Immature natural killer cell (primary cell): ENCODE results near the gene EGFR. TPM values are rescaled to one million over a fixed set of nuclear protein-coding genes. Genes with fewer than 3 reads are reported as not detected.

Experiments used
- DNase-seq, 3 donors: peaks; one replicate each; pipeline ENCODE4 v3.0.0; 2022; ENCODE audit warnings: mixed read lengths in 1 of 3
- H3K27ac Mint-ChIP-seq, 6 donors: one replicate each; pipeline ENCODE4 v1.8.0; 2020; ENCODE audit warnings: mixed read lengths in 6 of 6, mild to moderate bottlenecking in 5 of 6, inconsistent platforms in 4 of 6, moderate library complexity in 3 of 6
- H3K27me3 Mint-ChIP-seq, 3 donors: one replicate each; pipeline ENCODE4 v1.8.0; 2020 to 2021; ENCODE audit warnings: low read depth in 3 of 3, mild to moderate bottlenecking in 3 of 3, mixed read lengths in 3 of 3, moderate library complexity in 3 of 3, inconsistent platforms in 1 of 3
- H3K36me3 Mint-ChIP-seq, 3 donors: one replicate each; pipeline ENCODE4 v1.8.0; 2020; ENCODE audit warnings: mixed read lengths in 3 of 3, inconsistent platforms in 2 of 3, mild to moderate bottlenecking in 2 of 3
- H3K4me1 Mint-ChIP-seq, 2 donors: one replicate each; pipeline ENCODE4 v1.8.0; 2020; ENCODE audit warnings: inconsistent platforms in 2 of 2, mild to moderate bottlenecking in 2 of 2, mixed read lengths in 2 of 2, moderate library complexity in 1 of 2
- H3K4me3 Mint-ChIP-seq, 5 donors: one replicate each; pipeline ENCODE4 v1.8.0; 2020; ENCODE audit warnings: mild to moderate bottlenecking in 5 of 5, mixed read lengths in 5 of 5, inconsistent platforms in 3 of 5, moderate library complexity in 3 of 5
- H3K9me3 Mint-ChIP-seq, 6 donors: one replicate each; pipeline ENCODE4 v1.8.0; 2020; ENCODE audit warnings: mild to moderate bottlenecking in 6 of 6, mixed read lengths in 6 of 6, inconsistent platforms in 4 of 6, moderate library complexity in 3 of 6
- polyA plus RNA-seq, 3 donors: library from polyadenylated mRNA; unstranded; fragments of 300-500 nt; fragmentation: Illumina TruSeq; gene quantifications; one replicate each; pipeline ENCODE4 v1.2.3, GENCODE V29; 2021

Gene EGFR
- polyA plus RNA-seq, 3 donors from 2014 or later: not detected

DNA sequence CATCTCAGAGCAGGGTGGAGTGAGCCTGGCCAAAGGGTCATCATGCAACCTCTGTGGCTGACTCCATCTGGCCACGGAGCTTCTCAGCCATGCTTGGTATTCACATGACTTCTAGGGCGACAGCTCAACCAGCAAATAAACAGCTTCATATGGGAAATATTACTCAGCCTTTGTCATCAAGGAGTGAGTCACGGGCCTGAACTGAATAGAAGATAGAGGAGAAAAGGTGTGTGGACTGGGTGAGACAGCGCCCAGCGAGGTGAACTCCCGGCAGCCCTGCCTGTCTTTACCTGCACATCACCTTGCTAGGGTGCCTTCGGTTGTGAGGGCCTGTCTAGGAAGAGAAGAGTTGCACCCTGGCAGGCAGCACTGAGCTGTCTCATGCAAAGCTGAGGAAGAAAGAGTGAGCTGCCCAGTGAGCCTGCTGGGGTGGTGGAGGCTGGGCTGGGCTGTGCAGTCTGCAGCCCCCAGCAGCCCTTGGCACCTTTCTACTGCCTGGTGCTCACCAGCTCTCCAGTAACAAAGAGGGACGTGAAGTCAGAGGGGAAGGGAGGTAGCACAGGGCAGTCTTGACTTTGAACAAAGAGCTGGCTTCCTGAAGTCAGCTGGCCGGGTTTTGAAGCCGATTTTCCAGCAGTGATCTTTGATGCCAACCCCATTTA lies 114.2 kb downstream of the EGFR start:
- H3K27ac Mint-ChIP-seq: no peak overlapping the region
- H3K4me3 Mint-ChIP-seq: no peak overlapping the region
- DNase-seq: no peak
- H3K27me3 Mint-ChIP-seq: peaks cover 0 to 5% (median 0%) of the 10 kb centered on the region in 3 donors
- H3K4me1 Mint-ChIP-seq: no peaks in the 10 kb centered on the region
- no peaks in the 10 kb centered on the region for H3K36me3 Mint-ChIP-seq
- H3K9me3 Mint-ChIP-seq: peaks cover 0 to 2% (median 0%) of the 10 kb centered on the region in 6 donors

- Mint-ChIP-seq H3K4me3 (no peak overlapping the region), H3K9me3 (peaks cover 0 to 5% (median 3%) of the 10 kb centered on the region in 6 donors), H3K36me3 (peaks cover 0 to 2% (median 2%) of the 10 kb centered on the region in 3 donors), H3K4me1 (no peaks in the 10 kb centered on the region), H3K27me3 (peaks cover 2 to 3% (median 3%) of the 10 kb centered on the region in 3 donors), H3K27ac (no peak overlapping the region)
- no peak for DNase-seq
Observed at GRCh38 chr7:55133630-55134358, 115.0 kb downstream of the EGFR start.

DNA sequence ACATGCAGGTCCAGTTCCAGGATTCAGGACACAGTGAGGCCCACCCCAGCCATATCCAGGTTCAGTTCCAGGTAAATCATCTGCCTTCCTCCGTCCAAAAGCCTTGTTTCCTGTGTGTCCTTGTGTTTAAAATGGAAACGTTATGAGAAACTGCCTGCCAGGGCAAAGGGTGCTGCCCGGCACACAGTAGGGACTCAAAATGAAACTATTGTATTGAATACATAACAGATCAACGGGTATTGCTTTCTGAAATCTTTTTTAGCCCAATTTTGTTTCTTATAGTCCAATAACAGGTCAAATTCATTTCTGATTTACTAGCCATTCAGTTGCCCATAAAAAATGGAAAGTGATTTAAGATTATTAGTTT lies 115.5 kb downstream of the EGFR start:
- DNase-seq: no peak
- Mint-ChIP-seq H3K9me3 (peaks cover 0 to 11% (median 4%) of the 10 kb centered on the region in 6 donors), H3K36me3 (peaks cover 0 to 4% (median 3%) of the 10 kb centered on the region in 3 donors), H3K4me1 (no peaks in the 10 kb centered on the region), H3K27me3 (peaks cover 2 to 3% (median 3%) of the 10 kb centered on the region in 3 donors), H3K4me3 (no peak overlapping the region), H3K27ac (no peak overlapping the region)

- Mint-ChIP-seq H3K4me1 (no peaks in the 10 kb centered on the region), H3K27me3 (peaks cover 0 to 3% (median 3%) of the 10 kb centered on the region in 3 donors), H3K9me3 (peaks cover 0 to 11% (median 4%) of the 10 kb centered on the region in 6 donors), H3K36me3 (peaks cover 0 to 4% (median 3%) of the 10 kb centered on the region in 3 donors), H3K27ac (no peak overlapping the region), H3K4me3 (no peak overlapping the region)
- DNase-seq: no peak
Observed at GRCh38 chr7:55134786-55135185, 116.0 kb downstream of the EGFR start.

- no peak for DNase-seq
- H3K4me1 Mint-ChIP-seq: no peaks in the 10 kb centered on the region
- peaks cover 0 to 3% (median 3%) of the 10 kb centered on the region in 3 donors for H3K27me3 Mint-ChIP-seq
- no peak overlapping the region for H3K27ac Mint-ChIP-seq
- peaks cover 0 to 4% (median 3%) of the 10 kb centered on the region in 3 donors for H3K36me3 Mint-ChIP-seq
- H3K4me3 Mint-ChIP-seq: no peak overlapping the region
- H3K9me3 Mint-ChIP-seq: peaks cover 0 to 11% (median 4%) of the 10 kb centered on the region in 6 donors
Observed at GRCh38 chr7:55135462-55135861, 116.6 kb downstream of the EGFR start.

DNA sequence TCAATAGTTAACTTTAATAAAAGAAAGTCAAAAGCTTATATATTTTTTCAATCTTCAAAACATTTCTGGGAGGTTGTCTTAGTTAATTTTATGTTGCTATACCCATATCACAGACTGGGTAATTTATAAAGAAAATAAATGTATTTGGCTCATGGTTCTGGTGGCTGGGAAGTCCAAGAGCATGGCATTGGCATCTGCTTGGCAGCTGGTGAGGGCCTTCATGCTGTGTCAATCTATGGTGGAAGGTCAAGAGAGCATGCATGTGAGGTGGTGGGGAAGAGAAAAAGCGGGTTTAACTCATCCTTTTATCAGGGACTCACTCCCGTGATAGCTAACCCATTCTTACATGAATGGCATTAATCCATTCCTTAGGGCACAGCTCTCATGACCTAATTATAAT lies 119.8 kb downstream of the EGFR start:
- Mint-ChIP-seq H3K4me1 (no peaks in the 10 kb centered on the region), H3K27me3 (peaks cover 0 to 5% (median 3%) of the 10 kb centered on the region in 3 donors), H3K4me3 (no peak overlapping the region), H3K9me3 (peaks cover 0 to 11% (median 4%) of the 10 kb centered on the region in 6 donors), H3K27ac (no peak overlapping the region), H3K36me3 (peaks cover 0 to 4% (median 3%) of the 10 kb centered on the region in 3 donors)
- DNase-seq: no peak

DNA sequence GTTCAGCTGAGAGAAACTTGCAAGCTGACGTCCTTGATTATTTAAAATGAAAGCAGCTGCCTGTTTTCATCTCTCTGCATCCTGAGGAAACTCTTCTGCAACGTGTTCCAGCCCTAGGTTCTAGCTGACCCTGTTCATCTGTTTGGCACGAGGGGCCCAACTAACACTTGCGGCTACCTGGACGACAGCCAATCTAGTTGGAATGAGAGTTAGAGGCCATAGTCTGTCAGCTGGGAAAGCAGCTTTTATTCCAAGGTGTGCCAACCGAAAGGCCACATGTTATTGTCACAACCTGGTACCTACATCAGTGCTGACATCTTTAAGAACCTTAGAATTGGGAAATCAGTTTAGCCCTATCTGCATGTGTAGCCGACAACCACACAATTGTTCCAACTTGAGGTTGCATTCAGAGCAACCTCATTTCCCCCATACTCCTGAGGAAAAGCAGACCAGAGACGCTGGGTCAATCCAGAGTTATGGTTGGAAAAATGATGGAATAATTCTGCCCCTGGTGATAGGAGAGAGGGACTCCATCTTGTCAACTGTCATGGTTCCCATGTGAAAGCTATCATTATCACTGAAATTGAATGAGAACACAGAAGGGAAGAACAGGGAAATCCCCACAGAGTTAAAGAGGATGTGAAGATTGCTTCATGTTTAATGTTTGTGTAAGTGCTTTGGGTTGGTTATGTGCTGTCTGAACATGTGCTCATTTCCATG lies 121.6 kb downstream of the EGFR start:
- Mint-ChIP-seq H3K36me3 (peaks cover 0 to 4% (median 3%) of the 10 kb centered on the region in 3 donors), H3K4me1 (no peaks in the 10 kb centered on the region), H3K27me3 (peaks cover 1 to 9% (median 3%) of the 10 kb centered on the region in 3 donors), H3K9me3 (peaks cover 0 to 11% (median 4%) of the 10 kb centered on the region in 6 donors), H3K27ac (no peak overlapping the region), H3K4me3 (no peak overlapping the region)
- DNase-seq: no peak

GRCh38 chr7:55140941-55141278 lies 122.1 kb downstream of the EGFR start:
- H3K36me3 Mint-ChIP-seq: peaks cover 0 to 4% (median 3%) of the 10 kb centered on the region in 3 donors
- peaks cover 1 to 14% (median 3%) of the 10 kb centered on the region in 3 donors for H3K27me3 Mint-ChIP-seq
- H3K9me3 Mint-ChIP-seq: peaks cover 0 to 11% (median 4%) of the 10 kb centered on the region in 6 donors
- no peak for DNase-seq
- no peaks in the 10 kb centered on the region for H3K4me1 Mint-ChIP-seq
- no peak overlapping the region for H3K4me3 Mint-ChIP-seq
- H3K27ac Mint-ChIP-seq: no peak overlapping the region

- DNase-seq: no peak
- H3K27ac Mint-ChIP-seq: no peak overlapping the region
- H3K4me1 Mint-ChIP-seq: no peaks in the 10 kb centered on the region
- peaks cover 0 to 11% (median 4%) of the 10 kb centered on the region in 6 donors for H3K9me3 Mint-ChIP-seq
- H3K4me3 Mint-ChIP-seq: no peak overlapping the region
- H3K27me3 Mint-ChIP-seq: peaks cover 1 to 22% (median 3%) of the 10 kb centered on the region in 3 donors
- peaks cover 0 to 4% (median 3%) of the 10 kb centered on the region in 3 donors for H3K36me3 Mint-ChIP-seq
Observed at GRCh38 chr7:55142919-55143600, 124.2 kb downstream of the EGFR start.

DNA sequence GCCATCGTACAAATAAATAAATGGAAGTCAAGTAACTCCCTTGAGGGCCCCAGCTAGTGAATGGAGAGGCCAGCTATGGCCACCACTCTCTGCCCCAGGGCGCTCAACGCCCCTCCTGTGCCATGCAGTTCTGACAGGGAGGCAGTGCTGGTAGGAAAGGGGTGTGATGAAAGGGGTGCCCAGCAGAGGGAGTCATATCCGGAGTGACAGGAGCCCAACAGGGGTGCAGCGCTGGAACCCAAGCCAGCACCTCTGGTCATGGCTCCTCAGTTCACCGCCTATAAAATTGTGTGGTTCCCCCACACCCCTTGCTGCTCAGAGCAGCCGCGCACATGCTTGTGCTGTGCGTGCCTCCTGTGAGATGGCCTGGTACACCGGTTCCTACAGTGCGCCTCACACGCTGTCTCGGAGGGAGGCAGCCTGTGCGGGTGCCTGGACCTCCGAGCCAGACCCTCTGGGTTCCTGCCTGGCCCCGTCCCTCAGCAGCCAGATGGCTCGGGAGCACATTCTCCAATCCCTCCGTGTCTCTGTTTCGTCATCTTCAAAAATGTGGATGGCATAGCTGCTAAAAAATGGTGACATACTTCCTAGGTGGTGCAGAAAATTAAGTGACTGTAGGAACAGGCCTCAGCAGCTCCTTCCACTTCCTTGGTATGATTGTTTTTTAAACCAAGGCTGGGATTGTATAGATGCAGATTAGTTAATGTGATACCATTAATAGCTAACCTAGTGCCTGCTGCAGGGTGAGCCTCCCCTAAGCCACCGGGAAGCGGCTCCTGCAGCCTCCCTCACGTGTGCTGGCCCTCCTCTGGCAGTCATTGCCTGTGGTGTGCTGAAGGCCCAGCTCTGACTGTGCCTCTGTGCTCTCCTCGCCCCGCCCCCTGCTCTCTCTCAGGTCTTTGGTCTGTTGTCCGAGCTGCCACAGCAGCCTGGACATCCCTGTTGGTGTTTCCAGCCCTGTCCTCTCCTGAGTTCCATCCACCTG lies 125.8 kb downstream of the EGFR start:
- Mint-ChIP-seq H3K36me3 (no peaks in the 10 kb centered on the region), H3K4me1 (peaks cover 0 to 5% of the 10 kb centered on the region in 2 donors), H3K27ac (no peak overlapping the region), H3K9me3 (peaks cover 0 to 5% (median 0%) of the 10 kb centered on the region in 6 donors), H3K27me3 (peaks cover 0 to 22% (median 1%) of the 10 kb centered on the region in 3 donors), H3K4me3 (no peak overlapping the region)
- no peak for DNase-seq

- peaks cover 0 to 5% (median 0%) of the 10 kb centered on the region in 6 donors for H3K9me3 Mint-ChIP-seq
- H3K36me3 Mint-ChIP-seq: no peaks in the 10 kb centered on the region
- H3K27me3 Mint-ChIP-seq: peaks cover 0 to 20% (median 1%) of the 10 kb centered on the region in 3 donors
- H3K4me3 Mint-ChIP-seq: no peak overlapping the region
- no peak overlapping the region for H3K27ac Mint-ChIP-seq
- H3K4me1 Mint-ChIP-seq: peaks cover 0 to 5% of the 10 kb centered on the region in 2 donors
- DNase-seq: no peak
Observed at GRCh38 chr7:55145606-55146005, 126.8 kb downstream of the EGFR start.

DNA sequence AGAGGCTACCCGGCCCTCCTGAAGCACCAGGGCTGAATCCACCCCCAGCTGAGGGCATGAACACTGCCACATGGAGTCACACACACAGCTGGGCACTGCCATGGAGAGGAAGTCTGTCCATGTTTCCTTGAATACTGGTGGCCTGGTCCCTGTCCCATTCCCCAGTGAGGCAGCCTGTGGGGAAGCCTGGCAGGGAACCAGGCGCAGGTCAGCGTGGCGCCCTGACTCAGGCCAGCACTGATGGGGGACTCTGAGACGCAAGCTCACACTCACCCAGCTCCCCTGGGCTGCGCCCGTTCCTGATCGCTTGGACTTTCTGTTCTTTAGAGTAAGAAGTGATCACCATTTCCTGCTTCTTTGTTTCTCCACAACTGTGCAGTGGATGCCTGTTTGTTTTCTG lies 128.3 kb downstream of the EGFR start:
- H3K4me3 Mint-ChIP-seq: no peak overlapping the region

More for the DNA sequence above, 128.3 kb downstream of the EGFR start:
- DNase-seq: no peak
- H3K9me3 Mint-ChIP-seq: peaks cover 0 to 5% (median 0%) of the 10 kb centered on the region in 6 donors
- peaks cover 0 to 5% of the 10 kb centered on the region in 2 donors for H3K4me1 Mint-ChIP-seq
- peaks cover 1 to 20% (median 1%) of the 10 kb centered on the region in 3 donors for H3K27me3 Mint-ChIP-seq
- no peak overlapping the region for H3K27ac Mint-ChIP-seq
- no peaks in the 10 kb centered on the region for H3K36me3 Mint-ChIP-seq
